NCI-H2227 (cell line): ENCODE measurements around the gene ATXN1.

ENCODE experiments used
- DNase-seq: peaks from one replicate; lab custom pipeline; 2025; ENCODE audit not compliant: unreplicated experiment; lab: John Stamatoyannopoulos, UW

The ATXN1 gene

DNA sequence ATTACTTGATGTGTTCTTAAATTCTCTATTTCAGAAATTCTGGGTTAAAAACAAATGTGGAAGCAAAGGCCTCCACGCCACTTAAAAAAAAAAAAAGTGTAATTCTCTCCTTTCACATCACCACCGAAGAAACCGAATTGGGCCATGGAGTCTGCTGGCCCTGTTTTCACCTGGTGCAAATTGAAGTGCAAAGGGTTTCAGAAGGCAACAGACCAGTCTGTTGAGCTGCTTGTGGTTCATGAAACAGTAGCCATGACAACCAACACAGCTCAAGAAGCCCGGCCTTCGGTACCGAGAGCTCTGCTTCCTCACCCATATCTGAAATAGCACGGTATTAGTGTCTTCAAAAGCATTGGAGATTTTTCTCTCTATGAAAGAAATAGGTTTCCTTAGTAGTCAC, 459.7 kb downstream of the ATXN1 start:
- DNase-seq = no peak

- DNase-seq = no peak
These were observed 461.4 kb downstream of the ATXN1 start for GRCh38 chr6:16299861-16300260.

- no peak for DNase-seq
These were observed 465.1 kb downstream of the ATXN1 start for GRCh38 chr6:16296061-16296670.

DNA sequence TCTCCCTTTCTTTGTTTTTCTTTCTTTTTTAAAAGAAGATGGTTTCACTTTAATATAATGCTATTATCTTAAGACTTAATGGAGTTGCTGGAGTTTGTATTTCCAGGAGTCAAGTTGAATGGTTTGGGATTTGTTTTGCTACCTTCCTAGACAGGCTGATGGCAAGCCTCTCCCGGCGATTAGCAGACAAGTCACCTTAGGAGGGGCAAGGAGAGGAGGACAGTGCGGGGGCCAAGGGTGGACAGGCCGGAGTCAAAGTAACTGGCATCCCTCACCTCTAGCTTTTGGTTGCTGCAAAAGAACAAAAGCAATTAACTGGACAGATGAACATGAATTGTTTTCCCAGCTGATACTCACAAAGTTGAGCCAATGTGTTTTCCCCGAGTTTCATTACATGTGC, 465.8 kb downstream of the ATXN1 start:
- no peak for DNase-seq

GRCh38 chr6:16295060-16295459, 466.2 kb downstream of the ATXN1 start:
- no peak for DNase-seq

DNA sequence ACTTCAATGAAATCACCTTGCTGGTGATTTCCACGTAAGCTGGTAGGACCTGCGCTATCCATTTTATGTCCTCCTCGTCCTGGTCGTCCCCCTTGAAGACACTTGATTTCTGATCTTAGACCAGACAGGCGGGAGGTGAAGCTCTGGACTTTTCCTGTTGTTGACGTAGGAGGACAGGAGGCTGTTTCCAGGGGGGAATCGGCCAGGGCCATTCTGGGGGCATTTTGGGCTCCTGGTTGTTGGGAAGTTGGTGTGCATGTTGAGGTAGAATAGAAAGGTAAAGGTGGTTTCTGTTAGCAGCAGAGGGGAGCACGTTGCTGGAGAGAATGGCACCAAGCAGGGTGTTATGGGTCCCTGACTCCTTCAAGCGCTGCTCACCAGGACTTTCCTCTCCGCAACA, 466.9 kb downstream of the ATXN1 start:
- no peak for DNase-seq

DNA sequence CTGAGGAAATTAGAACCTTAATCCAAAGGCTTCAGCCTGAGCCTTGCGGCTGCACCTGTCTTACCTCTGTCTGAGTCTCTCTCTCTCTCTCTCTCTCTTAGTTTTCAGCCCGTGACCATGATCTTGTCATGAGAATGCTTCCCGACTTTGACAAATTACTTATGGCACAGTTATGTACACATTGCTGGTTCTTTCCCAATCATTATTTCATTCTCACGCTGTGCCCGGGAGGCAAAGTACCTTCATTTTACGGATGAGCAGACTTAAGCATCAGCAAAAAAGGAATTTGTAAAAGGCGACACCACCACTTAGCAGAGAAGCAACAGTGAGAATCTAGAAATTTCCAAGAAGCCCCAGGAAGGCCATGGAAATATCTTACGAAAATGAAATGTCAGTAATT, 468.3 kb downstream of the ATXN1 start:
- DNase-seq = no peak

DNA sequence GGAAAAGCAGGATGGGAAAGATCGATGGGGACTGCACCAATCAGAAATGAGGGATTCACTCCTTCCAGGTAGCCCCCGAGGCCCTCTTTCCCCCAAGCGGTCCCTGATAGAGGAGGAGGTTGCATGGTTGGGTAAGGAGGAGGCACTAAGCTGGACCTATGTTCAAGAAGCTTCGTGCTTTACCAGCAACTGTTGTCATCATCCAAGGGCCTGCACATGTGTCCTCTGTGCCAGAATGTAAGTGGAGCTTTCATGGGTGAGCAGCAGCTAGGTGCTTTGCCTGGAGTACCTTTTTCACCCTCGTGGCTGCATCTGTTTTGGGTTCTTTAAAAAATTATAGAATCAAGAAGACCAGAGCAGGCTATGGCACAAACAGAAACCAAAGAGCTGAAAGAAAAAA, 468.8 kb downstream of the ATXN1 start:
- DNase-seq = no peak

GRCh38 chr6:16291739-16292138, 469.5 kb downstream of the ATXN1 start:
- DNase-seq = no peak

DNA sequence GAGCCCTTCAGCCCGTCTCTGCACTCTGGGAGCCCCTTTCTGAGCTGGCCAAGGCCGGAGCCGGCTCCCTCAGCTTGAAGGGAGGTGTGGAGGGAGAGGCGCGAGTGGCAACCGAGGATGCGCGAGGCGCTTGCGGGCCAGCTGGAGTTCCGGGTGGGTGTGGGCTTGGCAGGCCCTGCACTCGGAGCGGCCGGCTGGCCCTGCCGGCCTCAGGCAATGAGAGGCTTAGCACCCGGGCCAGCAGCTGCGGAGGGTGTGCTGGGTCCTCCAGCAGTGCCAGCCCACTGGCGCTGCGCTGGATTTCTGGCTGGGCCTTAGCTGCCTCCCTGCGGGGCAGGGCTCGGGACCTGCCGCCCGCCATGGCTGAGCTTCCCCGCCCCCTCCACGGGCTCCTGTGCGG, 473.1 kb downstream of the ATXN1 start:
- no peak for DNase-seq

- DNase-seq = no peak
These were observed 475.1 kb downstream of the ATXN1 start for GRCh38 chr6:16286151-16286522.

DNA sequence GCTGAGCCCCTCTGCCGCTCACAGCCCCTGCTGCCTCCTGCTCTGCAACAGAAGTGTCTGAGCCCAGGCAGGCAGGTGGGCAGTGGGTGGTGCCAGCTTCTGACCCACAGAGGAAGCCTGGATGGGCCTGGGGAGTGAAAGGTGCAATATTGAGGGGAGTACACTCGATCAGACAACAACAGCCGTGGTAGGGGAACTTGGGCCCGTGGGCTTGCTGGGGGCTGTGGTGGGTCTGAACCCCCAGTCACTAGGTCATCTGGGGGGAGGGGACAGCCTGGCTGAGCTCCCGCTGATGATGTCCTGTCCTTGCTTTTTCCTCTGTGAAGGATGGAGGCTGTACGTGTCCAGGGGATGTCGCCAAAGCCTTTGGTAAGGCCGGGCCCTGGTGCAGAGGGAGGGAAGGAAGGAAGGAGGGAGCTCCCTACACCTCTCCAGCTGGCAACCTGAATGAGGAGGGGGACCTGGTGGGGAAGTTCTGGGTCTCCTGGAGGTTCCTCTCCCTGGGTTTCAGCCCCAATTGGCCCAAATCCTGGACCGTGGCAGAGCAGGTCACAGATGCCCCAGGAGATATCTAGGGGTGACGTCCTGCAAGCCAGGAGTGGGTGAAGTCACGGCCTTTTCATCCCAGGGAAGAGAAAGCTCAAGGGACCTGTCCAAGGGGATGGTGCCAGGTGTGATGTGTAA, 475.7 kb downstream of the ATXN1 start:
- no peak for DNase-seq

DNA sequence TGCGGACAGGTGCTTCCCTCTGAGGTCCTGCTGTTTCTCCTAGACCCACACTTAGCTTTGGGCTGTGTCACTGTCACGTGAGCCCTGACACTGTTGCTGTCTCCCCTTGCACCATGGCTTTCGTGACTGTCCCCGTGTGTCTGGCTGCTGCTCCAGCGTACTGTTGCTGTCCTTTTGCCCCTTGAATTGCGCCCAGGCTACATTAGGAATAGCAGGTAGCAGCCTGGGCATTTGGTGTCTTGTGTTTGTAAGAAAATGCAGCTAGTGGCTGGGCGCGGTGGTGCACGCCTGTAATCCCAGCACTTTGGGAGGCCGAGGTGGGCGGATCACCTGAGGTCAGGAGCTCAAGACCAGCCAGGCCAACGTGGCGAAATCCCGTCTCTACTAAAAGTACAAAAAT, 476.8 kb downstream of the ATXN1 start:
- no peak for DNase-seq

- no peak for DNase-seq
These were observed 478.9 kb downstream of the ATXN1 start for GRCh38 chr6:16282370-16282769.

DNA sequence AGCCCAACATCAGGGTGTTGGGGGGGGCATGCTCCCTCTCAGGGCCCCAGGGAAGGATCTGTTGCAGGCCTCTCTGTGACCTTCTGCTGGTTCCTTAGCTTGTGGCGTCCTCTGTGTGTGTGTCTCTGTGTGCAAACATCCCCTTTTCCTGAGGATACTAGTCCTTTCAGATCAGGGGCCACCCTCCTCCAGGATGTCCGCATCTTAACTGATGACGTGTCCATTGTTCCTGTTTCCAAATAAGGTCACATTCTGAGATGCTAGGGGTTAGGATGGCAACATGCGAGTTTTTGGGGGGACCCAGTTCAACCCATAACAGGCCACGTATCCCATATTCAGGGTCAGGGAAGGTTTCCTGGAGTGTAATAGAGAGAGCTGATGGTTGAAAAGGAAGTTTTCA, 482.0 kb downstream of the ATXN1 start:
- DNase-seq = no peak

DNA sequence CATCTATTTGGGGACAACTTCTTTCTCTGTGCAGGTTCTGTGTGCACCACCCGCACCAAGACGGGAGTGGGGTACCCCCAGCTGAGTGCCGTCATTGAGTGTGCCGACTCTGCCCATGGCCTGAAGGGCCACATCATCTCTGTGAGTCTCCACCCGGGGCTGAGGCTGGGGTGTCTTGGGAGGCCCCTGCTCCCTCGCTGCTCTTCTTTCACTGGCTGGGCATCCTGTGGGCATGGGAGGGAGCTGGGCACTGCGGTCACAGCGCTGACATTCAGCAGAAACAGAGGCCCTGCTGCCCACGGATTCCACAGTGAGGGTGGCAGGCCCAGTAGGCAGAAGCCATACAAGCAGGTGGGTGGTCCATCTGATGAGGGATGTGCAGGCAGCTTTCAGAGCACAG, 482.5 kb downstream of the ATXN1 start:
- DNase-seq = no peak

DNA sequence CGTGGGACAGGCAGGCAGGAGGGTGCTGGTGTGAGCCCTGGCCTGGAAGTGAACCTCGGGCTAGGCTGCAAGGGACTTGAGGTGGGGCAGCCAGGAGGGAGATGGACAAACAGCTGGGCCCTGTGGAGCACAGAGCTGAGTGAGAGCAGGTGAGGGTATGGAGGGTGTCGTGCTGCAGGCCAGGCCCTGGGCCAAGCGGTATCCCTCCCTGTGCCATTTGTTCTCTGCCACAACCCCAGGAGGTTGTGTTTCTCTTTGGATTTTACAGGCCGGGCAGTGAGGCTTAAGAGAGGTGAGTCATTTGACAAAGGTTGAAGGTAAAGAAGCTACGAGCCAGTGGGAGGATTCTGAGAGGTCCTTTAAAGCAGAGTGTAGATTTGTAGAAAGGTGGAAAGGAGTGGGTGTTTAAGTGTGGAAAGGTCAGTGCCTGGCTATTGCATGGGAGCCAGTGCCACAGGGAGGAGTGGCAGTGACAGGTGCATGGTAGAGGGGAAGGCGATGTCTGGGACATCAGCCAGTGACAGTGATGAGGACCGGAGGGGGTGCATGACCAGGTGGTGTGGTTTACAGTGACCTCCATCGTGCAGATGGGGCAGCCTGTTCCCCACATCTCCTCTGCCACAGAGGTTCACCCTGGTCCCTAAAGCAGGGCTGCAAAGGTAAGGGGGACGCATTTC, 483.1 kb downstream of the ATXN1 start:
- no peak for DNase-seq

DNA sequence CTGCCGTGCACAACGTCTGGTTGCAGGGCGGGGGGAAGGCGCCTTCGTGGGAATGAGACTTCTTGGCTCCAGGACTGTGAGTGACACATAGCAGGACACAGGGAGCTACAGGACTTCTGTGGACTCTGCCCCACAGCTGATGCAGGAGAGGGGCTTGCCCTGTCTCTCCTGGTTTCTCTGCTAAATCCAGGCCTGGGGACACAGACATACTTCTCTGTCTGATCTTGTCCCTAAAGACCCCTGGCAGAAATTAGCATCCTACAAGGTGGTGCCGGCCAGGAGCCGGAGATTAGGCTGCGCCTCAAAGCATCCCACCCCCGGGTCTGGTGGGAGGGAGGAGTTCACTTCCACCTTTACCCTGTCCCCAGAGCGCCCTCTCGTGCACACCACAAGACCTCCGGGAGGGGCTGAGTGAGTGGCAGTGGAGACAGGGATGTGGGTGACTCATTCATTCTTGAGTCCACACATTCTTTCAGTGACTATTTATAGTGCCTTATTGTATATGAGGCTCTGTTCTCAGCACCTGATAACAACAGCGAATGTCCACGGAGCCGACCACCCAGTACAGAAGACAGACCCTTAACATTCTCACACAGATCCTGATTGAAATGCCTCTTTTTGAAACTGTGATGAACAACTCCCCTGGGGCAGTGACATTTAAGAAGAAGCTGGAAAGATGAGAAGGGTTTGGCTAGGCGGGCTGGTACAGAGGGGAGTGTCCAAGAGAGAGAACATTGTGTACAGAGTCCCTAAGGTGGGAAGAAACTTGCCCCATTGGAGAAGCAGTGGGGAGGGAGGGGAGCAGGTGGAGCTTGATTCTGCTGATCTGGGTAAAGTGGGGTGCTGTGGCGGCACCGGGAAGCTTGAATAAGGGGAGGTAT, 483.9 kb downstream of the ATXN1 start:
- no peak for DNase-seq

DNA sequence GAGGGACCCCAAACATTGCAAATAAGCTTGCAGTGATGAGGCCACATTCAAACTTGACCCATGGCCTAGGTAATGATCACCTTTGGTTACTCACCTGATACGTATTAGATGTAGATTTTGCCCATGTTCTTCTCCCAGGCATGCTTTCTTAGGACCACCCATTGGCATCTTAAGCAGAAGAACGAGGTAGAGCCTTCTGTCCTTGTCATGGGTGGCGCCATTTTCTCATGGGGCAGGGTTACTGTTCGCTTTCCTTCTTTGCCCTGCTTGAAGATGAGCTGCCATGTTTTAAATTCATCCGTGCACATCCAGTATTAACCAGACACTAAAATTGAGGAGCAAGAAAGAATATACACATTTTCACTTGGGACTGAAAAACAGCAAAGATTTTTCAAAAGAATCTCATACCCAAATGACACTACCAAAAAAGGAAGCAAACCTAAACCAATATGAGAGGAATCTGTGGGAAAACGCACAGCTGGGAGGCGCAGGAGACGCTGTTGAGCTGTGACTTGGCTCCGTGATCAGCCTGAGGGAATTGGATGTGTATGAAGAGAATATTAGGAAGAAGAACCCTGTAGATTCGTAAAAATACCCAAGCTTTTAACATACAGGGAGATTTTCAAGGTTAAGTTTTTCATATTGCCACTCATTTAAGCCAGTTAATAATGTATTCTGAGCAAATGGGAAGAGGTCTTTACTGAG, 486.2 kb downstream of the ATXN1 start:
- no peak for DNase-seq

GRCh38 chr6:16274483-16274882, 486.8 kb downstream of the ATXN1 start:
- no peak for DNase-seq

DNA sequence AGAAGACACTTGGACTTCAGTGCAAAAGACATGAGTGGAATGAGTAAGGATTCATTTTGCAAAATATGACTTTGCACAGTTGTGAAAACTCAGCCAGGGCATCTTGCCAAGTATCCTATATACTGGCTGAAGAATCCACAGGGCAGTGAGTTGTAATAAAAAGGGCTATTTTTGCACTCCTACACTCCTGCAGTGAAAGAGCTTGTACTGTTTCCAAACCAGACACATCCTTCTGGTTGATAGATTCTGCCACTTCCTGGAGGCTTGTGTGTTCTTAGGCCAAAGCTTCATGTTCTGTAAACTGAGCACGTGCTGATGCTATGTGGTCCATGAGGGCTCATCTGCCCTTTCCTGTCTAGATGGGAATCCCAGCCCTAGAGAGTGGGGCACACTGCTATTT, 488.0 kb downstream of the ATXN1 start:
- DNase-seq = no peak
